HL-60 (cell line): Measurements from ENCODE around the gene OSBPL8.

ENCODE experiments used
- DNase-seq, 2 experiments: peaks; one replicate each; pipeline ENCODE4 v3.0.0-alpha.2; 2010 to 2020; ENCODE audit warnings: low read depth in 1 of 2, low spot score in 1 of 2
- H3K27ac ChIP-seq: fragments of 250-450 bp; sonication (Bioruptor Pico); replicated peaks from 2 replicates; pipeline ENCODE4 v1.5.1; 2020; ENCODE audit warnings: mild to moderate bottlenecking, moderate library complexity
- H3K27me3 ChIP-seq: fragments of 250-450 bp; sonication (Bioruptor Pico); 2 replicates; pipeline ENCODE4 v1.5.1; 2021; ENCODE audit warnings: mild to moderate bottlenecking, moderate library complexity; ENCODE audit not compliant: insufficient read depth, poor library complexity, severe bottlenecking
- H3K4me3 ChIP-seq: replicated peaks from 2 replicates; pipeline ENCODE4 v1.5.1; 2011; ENCODE audit warnings: mild to moderate bottlenecking, control low read depth, low read length; ENCODE audit not compliant: insufficient read depth
- CTCF ChIP-seq: IDR thresholded peaks from one replicate; pipeline ENCODE4 v1.5.1; 2011; ENCODE audit warnings: low read length, control low read depth, inconsistent platforms; ENCODE audit not compliant: insufficient read depth
- GABPA ChIP-seq: IDR thresholded peaks from 2 replicates; pipeline ENCODE4 v1.6.1; 2012; ENCODE audit warnings: low read depth
- POLR2AphosphoS5 ChIP-seq: IDR thresholded peaks from 2 replicates; pipeline ENCODE4 v1.6.1; 2012; ENCODE audit warnings: low read depth
- SPI1 ChIP-seq: IDR thresholded peaks from 2 replicates; pipeline ENCODE4 v1.6.1; 2012; ENCODE audit warnings: low read depth, mild to moderate bottlenecking, borderline replicate concordance
- TF ChIP-seq, protein P1 (sequence below): IDR thresholded peaks from 2 replicates; pipeline ENCODE4 v1.6.1; 2012; ENCODE audit warnings: low read depth; ENCODE audit not compliant: insufficient replicate concordance

OSBPL8 gene

GRCh38 chr12:76409074-76409473 lies 150.5 kb downstream of the OSBPL8 start:
- H3K27ac ChIP-seq, result no peak overlapping the region
- TF ChIP-seq POLR2AphosphoS5, result no peak
- no peaks in the 10 kb centered on the region for H3K27me3 ChIP-seq
- H3K4me3 ChIP-seq, result no peak overlapping the region
- no peak for DNase-seq

DNA sequence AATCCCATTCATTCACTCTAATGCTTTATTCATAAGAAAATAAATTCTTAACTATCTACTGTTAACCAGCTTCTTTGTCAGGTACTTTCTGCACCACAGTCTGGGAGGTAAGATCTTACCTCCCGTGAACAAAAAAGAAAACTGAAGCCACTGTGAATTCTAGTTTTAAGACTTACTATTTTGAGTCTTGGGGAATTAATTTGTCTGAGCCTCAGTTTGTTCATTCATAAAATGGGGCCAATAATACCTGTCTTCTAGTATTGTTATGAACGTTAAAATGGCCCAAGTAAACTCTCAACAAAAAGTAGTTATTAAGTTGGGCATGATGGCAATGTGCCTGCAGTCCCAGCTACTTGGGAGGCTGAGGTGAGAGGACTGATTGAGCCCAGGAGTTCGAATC lies 151.9 kb downstream of the OSBPL8 start:
- Histone ChIP-seq H3K27me3 (no peaks in the 10 kb centered on the region), H3K27ac (no peak overlapping the region), H3K4me3 (no peak overlapping the region)
- no peak for TF ChIP-seq GABPA
- TF ChIP-seq CTCF, result no peak
- no peak for TF ChIP-seq POLR2AphosphoS5
- TF ChIP-seq, protein P1, sequence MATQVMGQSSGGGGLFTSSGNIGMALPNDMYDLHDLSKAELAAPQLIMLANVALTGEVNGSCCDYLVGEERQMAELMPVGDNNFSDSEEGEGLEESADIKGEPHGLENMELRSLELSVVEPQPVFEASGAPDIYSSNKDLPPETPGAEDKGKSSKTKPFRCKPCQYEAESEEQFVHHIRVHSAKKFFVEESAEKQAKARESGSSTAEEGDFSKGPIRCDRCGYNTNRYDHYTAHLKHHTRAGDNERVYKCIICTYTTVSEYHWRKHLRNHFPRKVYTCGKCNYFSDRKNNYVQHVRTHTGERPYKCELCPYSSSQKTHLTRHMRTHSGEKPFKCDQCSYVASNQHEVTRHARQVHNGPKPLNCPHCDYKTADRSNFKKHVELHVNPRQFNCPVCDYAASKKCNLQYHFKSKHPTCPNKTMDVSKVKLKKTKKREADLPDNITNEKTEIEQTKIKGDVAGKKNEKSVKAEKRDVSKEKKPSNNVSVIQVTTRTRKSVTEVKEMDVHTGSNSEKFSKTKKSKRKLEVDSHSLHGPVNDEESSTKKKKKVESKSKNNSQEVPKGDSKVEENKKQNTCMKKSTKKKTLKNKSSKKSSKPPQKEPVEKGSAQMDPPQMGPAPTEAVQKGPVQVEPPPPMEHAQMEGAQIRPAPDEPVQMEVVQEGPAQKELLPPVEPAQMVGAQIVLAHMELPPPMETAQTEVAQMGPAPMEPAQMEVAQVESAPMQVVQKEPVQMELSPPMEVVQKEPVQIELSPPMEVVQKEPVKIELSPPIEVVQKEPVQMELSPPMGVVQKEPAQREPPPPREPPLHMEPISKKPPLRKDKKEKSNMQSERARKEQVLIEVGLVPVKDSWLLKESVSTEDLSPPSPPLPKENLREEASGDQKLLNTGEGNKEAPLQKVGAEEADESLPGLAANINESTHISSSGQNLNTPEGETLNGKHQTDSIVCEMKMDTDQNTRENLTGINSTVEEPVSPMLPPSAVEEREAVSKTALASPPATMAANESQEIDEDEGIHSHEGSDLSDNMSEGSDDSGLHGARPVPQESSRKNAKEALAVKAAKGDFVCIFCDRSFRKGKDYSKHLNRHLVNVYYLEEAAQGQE, result no peak
- no peak for TF ChIP-seq SPI1
- no peak for DNase-seq

DNA sequence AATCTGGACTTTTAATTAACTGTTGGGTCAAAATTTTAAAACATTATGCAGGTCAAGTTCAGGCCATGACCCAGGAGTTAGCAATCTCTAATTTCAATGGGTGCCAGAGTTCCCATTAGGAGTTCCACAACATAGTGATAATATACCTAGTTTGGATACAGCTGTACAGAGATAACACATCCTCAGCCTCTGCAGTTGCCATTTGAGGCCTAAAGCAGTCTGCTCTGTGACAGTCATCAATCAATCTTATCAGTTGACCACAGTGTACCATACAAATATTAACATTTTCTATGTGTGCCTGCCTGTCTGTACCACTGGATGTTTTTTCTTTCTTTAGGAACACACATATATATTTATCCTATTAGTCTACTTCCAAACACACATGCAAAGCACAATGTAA lies 157.3 kb downstream of the OSBPL8 start:
- TF ChIP-seq CTCF (no peak), SPI1 (no peak), GABPA (no peak), POLR2AphosphoS5 (no peak)
- TF ChIP-seq, protein P1, result no peak
- Histone ChIP-seq H3K27me3 (no peaks in the 10 kb centered on the region), H3K27ac (no peak overlapping the region), H3K4me3 (no peak overlapping the region)
- DNase-seq, result no peak

DNA sequence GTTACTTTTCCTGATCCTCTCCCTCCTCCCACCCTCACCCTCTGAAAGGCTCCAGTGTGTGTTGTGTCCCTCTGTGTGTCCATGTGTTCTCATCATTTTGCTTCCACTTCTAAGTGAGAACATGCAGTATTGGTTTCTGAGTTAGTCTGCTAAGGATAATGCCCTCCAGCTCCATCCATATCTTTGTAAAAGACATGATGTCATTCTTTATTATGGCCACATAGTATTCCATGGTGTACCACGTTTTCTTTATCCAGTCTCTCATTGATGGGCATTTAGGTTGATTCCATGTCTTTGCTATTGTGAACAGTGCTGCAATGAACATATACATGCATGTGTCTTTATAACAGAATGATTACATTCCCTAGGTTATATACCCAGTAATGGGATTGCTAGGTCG lies 159.4 kb downstream of the OSBPL8 start:
- no peak for DNase-seq
- no peaks in the 10 kb centered on the region for H3K27me3 ChIP-seq
- TF ChIP-seq CTCF (no peak), POLR2AphosphoS5 (no peak), SPI1 (no peak), GABPA (no peak)
- TF ChIP-seq, protein P1, result no peak
- no peak overlapping the region for H3K4me3 ChIP-seq
- H3K27ac ChIP-seq, result no peak overlapping the region
